ENCODE results near the gene SH3RF2. TPM values are rescaled to one million over a fixed set of nuclear protein-coding genes. Genes with fewer than 3 reads are reported as not detected.
"Not testable (repeated sequence)": the region's sequence is repeated elsewhere in the genome, so short reads cannot be mapped to it uniquely, and the experiment has no call there.

SH3RF2 gene
- total RNA-seq, 4 donors from 2014 or later = 0.65 to 4.2 (median 2.1) TPM

DNA sequence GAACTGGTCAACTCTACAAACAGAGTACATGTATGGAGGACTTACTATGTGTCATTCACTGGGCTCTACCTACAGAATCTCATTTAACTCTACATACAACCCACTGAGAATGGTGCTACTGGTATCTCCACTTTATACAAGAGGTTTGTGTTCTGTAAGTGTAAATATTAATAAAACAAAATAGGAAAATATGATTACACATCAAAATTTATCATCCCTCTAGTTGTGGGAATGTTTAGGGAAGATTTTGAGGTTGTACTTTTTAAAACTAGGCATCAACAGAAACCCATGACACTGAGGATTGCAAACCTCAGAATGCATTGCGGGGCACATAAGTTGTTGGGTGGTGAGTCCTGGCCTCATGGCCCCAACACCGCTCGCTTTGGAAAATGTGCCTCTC lies 11.7 kb downstream of the SH3RF2 start:
- DNase-seq (ENCODE audit: low spot score) (no peak), ATAC-seq (ENCODE audit: low FRiP score) (no peak)
- TF ChIP-seq, protein P1, sequence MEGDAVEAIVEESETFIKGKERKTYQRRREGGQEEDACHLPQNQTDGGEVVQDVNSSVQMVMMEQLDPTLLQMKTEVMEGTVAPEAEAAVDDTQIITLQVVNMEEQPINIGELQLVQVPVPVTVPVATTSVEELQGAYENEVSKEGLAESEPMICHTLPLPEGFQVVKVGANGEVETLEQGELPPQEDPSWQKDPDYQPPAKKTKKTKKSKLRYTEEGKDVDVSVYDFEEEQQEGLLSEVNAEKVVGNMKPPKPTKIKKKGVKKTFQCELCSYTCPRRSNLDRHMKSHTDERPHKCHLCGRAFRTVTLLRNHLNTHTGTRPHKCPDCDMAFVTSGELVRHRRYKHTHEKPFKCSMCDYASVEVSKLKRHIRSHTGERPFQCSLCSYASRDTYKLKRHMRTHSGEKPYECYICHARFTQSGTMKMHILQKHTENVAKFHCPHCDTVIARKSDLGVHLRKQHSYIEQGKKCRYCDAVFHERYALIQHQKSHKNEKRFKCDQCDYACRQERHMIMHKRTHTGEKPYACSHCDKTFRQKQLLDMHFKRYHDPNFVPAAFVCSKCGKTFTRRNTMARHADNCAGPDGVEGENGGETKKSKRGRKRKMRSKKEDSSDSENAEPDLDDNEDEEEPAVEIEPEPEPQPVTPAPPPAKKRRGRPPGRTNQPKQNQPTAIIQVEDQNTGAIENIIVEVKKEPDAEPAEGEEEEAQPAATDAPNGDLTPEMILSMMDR (IDR thresholded peaks at IDR 0.05) = no peak

DNA sequence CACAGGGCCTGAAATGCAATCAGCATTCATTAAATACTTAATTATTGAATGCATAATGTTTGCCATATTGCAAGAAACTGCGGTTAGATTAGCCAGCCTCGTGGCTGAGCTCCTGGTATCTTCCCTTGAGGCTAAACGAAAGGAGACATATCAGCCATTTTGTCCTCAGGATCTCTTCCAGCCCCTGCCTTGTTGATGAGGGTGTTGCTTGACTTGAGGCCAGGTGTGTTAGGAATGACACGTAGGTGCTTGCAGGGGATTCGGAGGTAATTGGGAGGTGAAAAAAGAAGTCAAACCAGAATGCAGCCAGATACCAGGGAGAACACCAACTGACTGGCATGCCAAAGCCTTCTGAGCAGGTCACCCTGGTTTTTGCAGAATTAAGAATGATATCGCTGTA lies 12.5 kb downstream of the SH3RF2 start:
- ATAC-seq (ENCODE audit: low FRiP score) (no peak), DNase-seq (ENCODE audit: low spot score) (no peak)
- TF ChIP-seq, protein P1 (IDR thresholded peaks at IDR 0.05) = no peak

DNA sequence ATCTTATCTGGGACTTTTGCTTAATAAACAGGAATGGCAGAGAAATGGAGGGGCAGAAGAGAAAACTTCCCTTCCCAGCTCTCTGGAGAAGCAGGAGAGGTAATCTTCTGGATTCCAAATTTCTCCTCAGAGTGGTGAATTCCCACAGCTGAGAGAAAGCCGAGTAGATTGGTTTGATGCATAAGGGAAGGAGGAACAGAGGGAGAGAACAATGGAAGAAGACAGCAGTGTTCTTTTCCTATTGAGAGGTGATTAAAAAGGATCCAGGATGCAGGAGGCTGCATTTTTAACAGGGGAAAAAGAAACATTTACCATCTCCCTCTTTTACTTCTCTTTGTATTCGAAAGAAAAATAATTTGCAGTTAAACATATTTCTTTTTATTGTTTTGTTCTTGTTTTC lies 13.1 kb downstream of the SH3RF2 start:
- ATAC-seq (ENCODE audit: low FRiP score) (no peak), DNase-seq (ENCODE audit: low spot score) (no peak)
- TF ChIP-seq, protein P1 (IDR thresholded peaks at IDR 0.05) = no peak

DNA sequence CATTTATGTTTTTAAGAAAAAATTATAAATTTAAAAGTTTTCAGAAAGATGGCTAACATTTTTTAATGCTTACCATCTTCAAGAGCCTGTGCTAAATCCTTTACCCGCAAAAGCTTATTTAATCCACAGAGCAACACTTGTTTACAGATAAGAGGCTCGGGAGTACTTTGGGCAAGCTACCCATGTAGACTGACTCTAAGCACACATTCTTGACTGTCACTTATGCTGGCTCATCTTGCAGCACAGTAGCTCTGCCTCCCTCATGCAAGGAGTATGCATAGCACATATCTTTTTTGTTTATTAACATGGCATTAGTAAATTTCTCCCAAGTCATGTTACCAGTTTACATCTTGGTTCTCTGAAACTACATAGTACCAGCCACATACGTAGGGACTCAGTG lies 14.7 kb downstream of the SH3RF2 start:
- DNase-seq (ENCODE audit: low spot score) (no peak), ATAC-seq (ENCODE audit: low FRiP score) (no peak)
- TF ChIP-seq, protein P1 (IDR thresholded peaks at IDR 0.05) = no peak

DNA sequence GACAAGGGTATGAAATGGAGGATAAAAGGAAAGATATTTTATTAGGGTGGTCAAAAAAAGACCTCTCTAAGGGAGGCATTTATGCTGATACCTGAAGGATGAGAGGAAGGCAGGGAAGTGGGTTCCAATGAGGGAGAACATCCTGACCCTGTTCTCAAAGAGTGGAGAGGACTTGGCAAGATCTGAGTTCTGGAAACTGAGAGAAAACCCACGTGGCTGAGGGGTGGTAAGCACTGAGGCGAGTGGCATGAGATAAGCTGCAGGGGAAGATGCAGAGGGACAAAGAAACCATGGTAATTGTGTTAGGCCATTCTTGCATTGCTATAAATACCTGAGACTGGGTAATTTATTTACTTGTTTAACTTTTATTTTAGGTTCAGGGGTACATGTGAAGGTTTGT lies 16.8 kb downstream of the SH3RF2 start:
- TF ChIP-seq, protein P1 (IDR thresholded peaks at IDR 0.05) = no peak
- DNase-seq (ENCODE audit: low spot score) (no peak), ATAC-seq (ENCODE audit: low FRiP score) (no peak)

DNA sequence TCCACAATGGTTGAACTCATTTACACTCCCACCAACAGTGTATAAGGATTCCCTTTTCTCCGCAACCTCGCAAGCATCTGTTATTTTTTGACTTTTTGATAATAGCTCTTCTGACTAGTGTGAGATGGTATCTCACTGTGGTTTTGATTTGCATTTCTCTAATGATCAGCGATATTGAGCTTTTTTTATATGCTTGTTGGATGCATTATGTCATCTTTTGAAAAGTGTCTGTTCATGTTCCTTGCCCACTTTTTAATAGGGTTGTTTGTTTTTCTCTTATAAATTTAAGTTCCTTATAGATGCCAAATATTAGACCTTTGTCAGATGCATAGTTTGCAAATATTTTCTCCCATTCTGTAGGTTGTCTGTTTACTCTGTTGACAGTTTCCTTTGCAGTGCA lies 17.8 kb downstream of the SH3RF2 start:
- not testable (repeated sequence) for ATAC-seq (ENCODE audit: low FRiP score)

DNA sequence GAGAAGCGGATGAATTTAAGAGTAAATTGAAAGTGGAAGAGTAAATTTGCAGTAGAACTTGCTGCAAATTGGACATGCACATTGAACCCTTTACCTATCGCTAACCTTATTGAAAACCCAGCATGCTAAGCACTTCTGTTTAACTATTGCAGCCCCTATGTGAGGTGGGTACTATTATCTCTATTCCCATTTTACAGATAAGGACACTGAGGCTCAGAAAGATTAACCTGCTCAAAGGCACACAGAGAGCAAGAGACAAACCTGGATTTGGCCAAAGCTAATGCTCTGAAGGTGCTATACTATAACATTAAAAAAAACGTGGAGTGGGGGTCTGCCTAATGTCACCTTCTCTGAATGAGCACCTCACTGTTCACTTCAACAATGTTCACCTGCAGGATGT lies 21.0 kb downstream of the SH3RF2 start:
- ATAC-seq (ENCODE audit: low FRiP score) (no peak), DNase-seq (ENCODE audit: low spot score) (no peak)
- TF ChIP-seq, protein P1 (IDR thresholded peaks at IDR 0.05) = no peak

More for the DNA sequence above, 17.8 kb downstream of the SH3RF2 start:
- DNase-seq (ENCODE audit: low spot score) = not testable (repeated sequence)

DNA sequence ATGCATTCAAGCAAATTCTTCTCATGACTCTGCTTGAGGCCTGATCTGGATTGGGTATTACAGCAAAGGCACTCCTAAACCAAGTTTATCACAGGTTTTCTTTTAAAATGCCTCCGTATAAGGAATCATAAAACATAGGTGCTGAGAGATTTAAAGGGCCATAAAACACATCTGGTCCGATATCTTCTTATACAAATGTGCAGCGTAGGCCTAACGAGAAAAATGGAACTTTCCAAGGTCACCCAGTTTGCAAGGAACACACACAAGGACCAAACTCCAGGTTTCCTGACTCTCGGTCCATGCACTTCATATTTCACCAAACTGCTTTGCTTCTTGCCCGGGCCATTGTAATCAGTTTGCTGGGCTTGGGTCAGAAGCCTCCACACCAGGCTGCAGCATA lies 22.1 kb downstream of the SH3RF2 start:
- TF ChIP-seq, protein P1 (IDR thresholded peaks at IDR 0.05) = no peak
- DNase-seq (ENCODE audit: low spot score) = no peak
- ATAC-seq (ENCODE audit: low FRiP score) = no peak
